Measurements from ENCODE around the gene PADI1. TPM values are rescaled to one million over a fixed set of nuclear protein-coding genes. Genes with fewer than 3 reads are reported as not detected.

Gene PADI1
- total RNA-seq, 2 experiments from 2014 or later: not detected

DNA sequence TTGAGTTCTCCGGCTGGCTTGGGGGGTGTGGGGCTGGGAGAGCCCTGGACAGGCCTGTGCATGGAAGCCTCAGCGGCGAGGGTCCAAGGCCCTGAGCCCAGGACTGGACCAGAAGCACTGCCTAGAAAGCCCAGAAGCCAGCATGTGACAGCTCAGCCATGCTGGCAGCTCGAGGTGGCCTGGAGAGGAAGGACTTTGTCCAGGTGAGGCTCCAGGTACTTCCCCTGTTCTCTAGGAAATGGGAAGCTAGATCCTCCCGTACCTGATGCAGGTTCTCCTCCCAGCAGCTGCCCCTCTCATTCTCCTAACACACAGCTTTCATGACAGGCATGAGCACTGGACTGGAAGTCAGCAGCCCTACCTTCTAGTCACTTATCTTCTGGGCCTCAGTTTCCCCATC is 50.4 kb downstream of the PADI1 start:
- POLR2A ChIA-PET: interaction anchor here (1.2 kb wide), 1 partner anchor 11 kb away, joined by 3 read pairs; no protein-coding TSS in a partner anchor

DNA sequence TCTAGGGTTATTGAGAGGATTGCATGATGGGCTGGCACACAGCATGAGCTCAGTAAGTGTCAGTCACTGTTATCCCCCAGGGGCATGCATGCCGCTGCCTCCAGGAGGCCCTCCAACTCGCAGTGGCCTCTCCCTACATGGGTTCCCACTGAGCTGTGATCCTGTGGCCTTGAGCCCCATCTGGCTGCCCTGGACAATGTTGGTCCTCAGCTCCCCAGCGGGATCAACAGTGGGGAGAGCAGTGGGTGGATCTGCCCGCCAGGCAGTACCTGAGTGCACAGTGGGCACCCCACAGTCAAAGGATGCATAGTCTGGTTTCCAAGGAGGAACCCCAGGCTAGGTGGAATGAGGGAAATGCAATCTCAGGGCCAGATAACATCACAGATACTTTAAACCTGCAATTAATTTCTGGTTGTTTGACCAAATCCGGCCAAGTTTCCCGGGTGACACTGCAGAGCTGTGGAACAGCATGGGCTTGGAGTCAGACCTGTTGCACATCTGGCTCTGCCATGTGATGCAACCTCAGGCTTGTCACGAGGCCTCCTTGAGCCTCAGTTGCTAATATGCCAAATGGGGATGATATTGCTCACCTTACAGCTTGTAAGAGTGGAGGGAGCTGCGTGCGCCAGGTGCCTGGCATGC is 53.3 kb downstream of the PADI1 start:
- Histone ChIP-seq H3K79me2 (ENCODE audit: insufficient read depth, low read depth, low read length) (no peaks in the 10 kb centered on the region), H3K4me3 (ENCODE audit: low read depth, low read length, poor library complexity, severe bottlenecking) (no peak overlapping the region), H3K9me3 (ENCODE audit: low read length) (no peaks in the 10 kb centered on the region), H3K9me2 (ENCODE audit: insufficient read depth, low read length) (no peaks in the 10 kb centered on the region), H3K4me1 (ENCODE audit: insufficient read depth, low read length, poor library complexity, severe bottlenecking) (no peaks in the 10 kb centered on the region), H3K27ac (ENCODE audit: low read depth, low read length, poor library complexity, severe bottlenecking) (no peak overlapping the region), H2AFZ (ENCODE audit: low read length) (no peak overlapping the region), H3K36me3 (ENCODE audit: insufficient read depth, low read length) (no peaks in the 10 kb centered on the region), H3K4me2 (ENCODE audit: low read length) (no peak overlapping the region), H4K20me1 (ENCODE audit: insufficient read depth, low read length) (no peaks in the 10 kb centered on the region)
- intact Hi-C loops (cut with micrococcal nuclease; ENCODE audit: unreplicated experiment): no loop called here
- TF ChIP-seq, protein P1, sequence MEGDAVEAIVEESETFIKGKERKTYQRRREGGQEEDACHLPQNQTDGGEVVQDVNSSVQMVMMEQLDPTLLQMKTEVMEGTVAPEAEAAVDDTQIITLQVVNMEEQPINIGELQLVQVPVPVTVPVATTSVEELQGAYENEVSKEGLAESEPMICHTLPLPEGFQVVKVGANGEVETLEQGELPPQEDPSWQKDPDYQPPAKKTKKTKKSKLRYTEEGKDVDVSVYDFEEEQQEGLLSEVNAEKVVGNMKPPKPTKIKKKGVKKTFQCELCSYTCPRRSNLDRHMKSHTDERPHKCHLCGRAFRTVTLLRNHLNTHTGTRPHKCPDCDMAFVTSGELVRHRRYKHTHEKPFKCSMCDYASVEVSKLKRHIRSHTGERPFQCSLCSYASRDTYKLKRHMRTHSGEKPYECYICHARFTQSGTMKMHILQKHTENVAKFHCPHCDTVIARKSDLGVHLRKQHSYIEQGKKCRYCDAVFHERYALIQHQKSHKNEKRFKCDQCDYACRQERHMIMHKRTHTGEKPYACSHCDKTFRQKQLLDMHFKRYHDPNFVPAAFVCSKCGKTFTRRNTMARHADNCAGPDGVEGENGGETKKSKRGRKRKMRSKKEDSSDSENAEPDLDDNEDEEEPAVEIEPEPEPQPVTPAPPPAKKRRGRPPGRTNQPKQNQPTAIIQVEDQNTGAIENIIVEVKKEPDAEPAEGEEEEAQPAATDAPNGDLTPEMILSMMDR (conservative IDR thresholded peaks at IDR 0.05; ENCODE audit: low read length): no peak
- no peak for TF ChIP-seq EZH2phosphoT487 (IDR thresholded peaks at IDR 0.05; ENCODE audit: borderline replicate concordance, low read depth, low read length)
- POLR2A ChIA-PET: no interaction called here
- no TSS peak for BruUV-seq (replicated peaks)
- DNase-seq (ENCODE audit: low spot score): no peak
- CTCF ChIA-PET (ENCODE audit: unreplicated experiment): interaction anchor here (0.9 kb wide), 1 partner anchor 11 kb away, joined by 3 read pairs; no protein-coding TSS in a partner anchor

More for the DNA sequence above, 50.4 kb downstream of the PADI1 start:
- Histone ChIP-seq H3K36me3 (ENCODE audit: insufficient read depth, low read length) (no peaks in the 10 kb centered on the region), H3K27ac (ENCODE audit: low read depth, low read length, poor library complexity, severe bottlenecking) (no peak overlapping the region), H2AFZ (ENCODE audit: low read length) (no peak overlapping the region), H3K79me2 (ENCODE audit: insufficient read depth, low read depth, low read length) (no peaks in the 10 kb centered on the region), H4K20me1 (ENCODE audit: insufficient read depth, low read length) (no peaks in the 10 kb centered on the region), H3K4me3 (ENCODE audit: low read depth, low read length, poor library complexity, severe bottlenecking) (no peak overlapping the region), H3K9me3 (ENCODE audit: low read length) (no peaks in the 10 kb centered on the region), H3K4me1 (ENCODE audit: insufficient read depth, low read length, poor library complexity, severe bottlenecking) (no peaks in the 10 kb centered on the region), H3K4me2 (ENCODE audit: low read length) (no peak overlapping the region), H3K9me2 (ENCODE audit: insufficient read depth, low read length) (no peaks in the 10 kb centered on the region)
- TF ChIP-seq EZH2phosphoT487 (IDR thresholded peaks at IDR 0.05; ENCODE audit: borderline replicate concordance, low read depth, low read length): no peak
- TF ChIP-seq, protein P1 (conservative IDR thresholded peaks at IDR 0.05; ENCODE audit: low read length): no peak
- no peak for DNase-seq (ENCODE audit: low spot score)
- BruUV-seq (replicated peaks): no TSS peak
- CTCF ChIA-PET (ENCODE audit: unreplicated experiment): no interaction called here
- intact Hi-C loops (cut with micrococcal nuclease; ENCODE audit: unreplicated experiment): no loop called here

DNA sequence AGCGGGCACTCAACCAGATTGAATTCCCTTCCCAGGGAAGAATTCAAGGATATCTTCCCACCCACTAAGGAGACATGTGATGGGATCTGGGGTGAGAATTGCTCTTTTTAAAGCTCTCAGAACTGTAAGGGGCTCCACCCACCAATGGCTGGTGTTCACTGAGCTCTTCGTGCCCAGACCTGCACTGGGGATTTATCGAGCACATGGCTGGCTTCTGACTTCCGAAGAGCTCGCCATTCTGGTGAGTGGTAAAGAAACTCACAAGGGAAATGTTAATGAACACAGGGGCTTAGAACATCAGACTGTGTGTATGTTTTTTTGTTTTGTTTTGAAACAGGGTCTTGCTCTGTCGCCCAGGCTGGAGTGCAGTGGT is 53.8 kb downstream of the PADI1 start:
- H4K20me1 ChIP-seq (ENCODE audit: insufficient read depth, low read length): no peaks in the 10 kb centered on the region
- no peaks in the 10 kb centered on the region for H3K79me2 ChIP-seq (ENCODE audit: insufficient read depth, low read depth, low read length)
- POLR2A ChIA-PET: no interaction called here
- no TSS peak for BruUV-seq (replicated peaks)
- no peaks in the 10 kb centered on the region for H3K36me3 ChIP-seq (ENCODE audit: insufficient read depth, low read length)
- no peaks in the 10 kb centered on the region for H3K9me2 ChIP-seq (ENCODE audit: insufficient read depth, low read length)
- no peak overlapping the region for H3K4me2 ChIP-seq (ENCODE audit: low read length)
- H3K4me3 ChIP-seq (ENCODE audit: low read depth, low read length, poor library complexity, severe bottlenecking): no peak overlapping the region
- CTCF ChIA-PET (ENCODE audit: unreplicated experiment): interaction anchor here (0.9 kb wide), 1 partner anchor 12 kb away, joined by 3 read pairs; no protein-coding TSS in a partner anchor
- H3K9me3 ChIP-seq (ENCODE audit: low read length): no peaks in the 10 kb centered on the region
- no peaks in the 10 kb centered on the region for H3K4me1 ChIP-seq (ENCODE audit: insufficient read depth, low read length, poor library complexity, severe bottlenecking)
- intact Hi-C loops (cut with micrococcal nuclease; ENCODE audit: unreplicated experiment): no loop called here
- no peak overlapping the region for H2AFZ ChIP-seq (ENCODE audit: low read length)
- DNase-seq (ENCODE audit: low spot score): no peak
- TF ChIP-seq, protein P1 (conservative IDR thresholded peaks at IDR 0.05; ENCODE audit: low read length): no peak
- no peak overlapping the region for H3K27ac ChIP-seq (ENCODE audit: low read depth, low read length, poor library complexity, severe bottlenecking)
